IMR-90 (cell line): ENCODE measurements around the gene GPR27. TPM values are rescaled to one million over a fixed set of nuclear protein-coding genes. Genes with fewer than 3 reads are reported as not detected.

ENCODE experiments used
- ATAC-seq: fragments of 200-7000 bp; cut with Tn5 transposase; 2 replicates; pipeline ENCODE4 v1.9.1; 2020; ENCODE audit warnings: low read depth, mild to moderate bottlenecking, moderate library complexity
- BruUV-seq: library from RNA; stranded (reverse); fragments of 400-500 nt; replicated peaks from 2 replicates; lab custom pipeline; 2021; lab: Mats Ljungman, UMichigan
- CTCF ChIA-PET: fragments of 300-600 bp; formaldehyde crosslinking; extraction: SDS; loops from one replicate; lab custom pipeline; 2021; ENCODE audit warnings: antibody characterized with exemption; lab: Yijun Ruan, JAX
- POLR2A ChIA-PET: fragments of 300-600 bp; sonication (Branson Sonifier 250); formaldehyde crosslinking; loops from one replicate; lab custom pipeline; 2022; ENCODE audit warnings: antibody characterized with exemption; ENCODE audit not compliant: unreplicated experiment; lab: Charles Lee
- DNase-seq: peaks from one replicate; pipeline ENCODE4 v3.0.0; 2013
- H2AFZ ChIP-seq: replicated peaks from 2 replicates; pipeline ENCODE3; 2013; ENCODE audit warnings: low read length, mild to moderate bottlenecking; ENCODE audit not compliant: poor library complexity
- H2AK5ac ChIP-seq: 2 replicates; pipeline ENCODE4 v1.6.1; 2013; ENCODE audit warnings: low read depth, low read length, inconsistent platforms
- H2AK9ac ChIP-seq: replicated peaks from 2 replicates; pipeline ENCODE3; 2013; ENCODE audit warnings: mild to moderate bottlenecking, low read depth, low read length, moderate library complexity; ENCODE audit not compliant: poor library complexity
- H2BK120ac ChIP-seq: 2 replicates; pipeline ENCODE4 v1.6.1; 2013; ENCODE audit warnings: low read depth, low read length, inconsistent platforms
- H2BK15ac ChIP-seq: 3 replicates; pipeline ENCODE4 v1.6.1; 2013; ENCODE audit warnings: low read depth, low read length, inconsistent platforms
- H2BK20ac ChIP-seq: 2 replicates; pipeline ENCODE4 v1.6.1; 2013; ENCODE audit warnings: low read depth, mild to moderate bottlenecking, inconsistent platforms, low read length, moderate library complexity
- H2BK5ac ChIP-seq: 2 replicates; pipeline ENCODE4 v1.6.1; 2013; ENCODE audit warnings: mild to moderate bottlenecking, low read depth, low read length, inconsistent platforms; ENCODE audit not compliant: poor library complexity, severe bottlenecking
- H3K14ac ChIP-seq: replicated peaks from 2 replicates; pipeline ENCODE4 v1.6.1; 2013; ENCODE audit warnings: low read depth, low read length, inconsistent platforms
- H3K18ac ChIP-seq: 2 replicates; pipeline ENCODE4 v1.6.1; 2013; ENCODE audit warnings: low read depth, low read length, control low read depth
- H3K23ac ChIP-seq: 2 replicates; pipeline ENCODE4 v1.6.1; 2013; ENCODE audit warnings: low read depth, low read length, inconsistent platforms
- H3K27ac ChIP-seq: 2 replicates; pipeline ENCODE4 v1.5.1; 2013; ENCODE audit warnings: mild to moderate bottlenecking, control low read depth, low read length; ENCODE audit not compliant: insufficient read depth
- H3K27me3 ChIP-seq: 2 replicates; pipeline ENCODE4 v1.6.1; 2013; ENCODE audit warnings: low read length; ENCODE audit not compliant: control insufficient read depth, insufficient read depth
- H3K36me3 ChIP-seq: 2 replicates; pipeline ENCODE4 v1.6.1; 2013; ENCODE audit warnings: low read length, mixed read lengths; ENCODE audit not compliant: control insufficient read depth, insufficient read depth
- H3K4ac ChIP-seq: 2 replicates; pipeline ENCODE4 v1.6.1; 2013; ENCODE audit warnings: low read depth, low read length, inconsistent platforms
- H3K4me1 ChIP-seq: 2 replicates; pipeline ENCODE4 v1.6.1; 2013; ENCODE audit warnings: low read length, mixed read lengths; ENCODE audit not compliant: control insufficient read depth, insufficient read depth
- H3K4me2 ChIP-seq: 2 replicates; pipeline ENCODE4 v1.6.1; 2013; ENCODE audit warnings: low read depth, mild to moderate bottlenecking, control low read depth, low read length, moderate library complexity
- H3K4me3 ChIP-seq: 2 replicates; pipeline ENCODE4 v1.5.1; 2013; ENCODE audit warnings: low read depth, mild to moderate bottlenecking, control low read depth, low read length, moderate library complexity; ENCODE audit not compliant: insufficient read depth
- H3K56ac ChIP-seq: 2 replicates; pipeline ENCODE4 v1.6.1; 2013; ENCODE audit warnings: low read length, inconsistent platforms; ENCODE audit not compliant: insufficient read depth; ENCODE audit errors: extremely low read depth
- H3K79me1 ChIP-seq, 2 experiments: 2 replicates each; pipeline ENCODE4 v1.6.1; 2013; ENCODE audit warnings: low read length in 2 of 2, inconsistent platforms in 1 of 2, low read depth in 1 of 2
- H3K9ac ChIP-seq: 2 replicates; pipeline ENCODE4 v1.6.1; 2013; ENCODE audit warnings: low read depth, low read length, control low read depth
- H3K9me1 ChIP-seq: 2 replicates; pipeline ENCODE4 v1.6.1; 2013; ENCODE audit warnings: low read length, inconsistent platforms; ENCODE audit not compliant: insufficient read depth
- H3K9me3 ChIP-seq: 2 replicates; pipeline ENCODE4 v1.6.1; 2013; ENCODE audit warnings: low read length; ENCODE audit not compliant: control insufficient read depth, insufficient read depth
- H4K20me1 ChIP-seq: 2 replicates; pipeline ENCODE4 v1.6.1; 2013; ENCODE audit warnings: low read length, inconsistent platforms; ENCODE audit not compliant: insufficient read depth
- H4K5ac ChIP-seq: 2 replicates; pipeline ENCODE4 v1.6.1; 2013; ENCODE audit warnings: mild to moderate bottlenecking, low read depth, low read length, control low read depth
- H4K8ac ChIP-seq, 2 experiments: 2 replicates each; pipeline ENCODE4 v1.6.1; 2013; ENCODE audit warnings: low read depth in 2 of 2, low read length in 2 of 2, control low read depth in 1 of 2, inconsistent platforms in 1 of 2
- H4K91ac ChIP-seq: 2 replicates; pipeline ENCODE4 v1.6.1; 2013; ENCODE audit warnings: low read depth, low read length, inconsistent platforms; ENCODE audit not compliant: insufficient read depth
- CEBPB ChIP-seq: IDR thresholded peaks from 2 replicates; pipeline ENCODE4 v1.6.1; 2012; ENCODE audit warnings: low read depth, low read length, improper control_type of control experiment
- CTCF ChIP-seq: conservative IDR thresholded peaks from 2 replicates; pipeline ENCODE4 v1.5.1; 2012; ENCODE audit warnings: mild to moderate bottlenecking, low read depth, low read length, improper control_type of control experiment
- MAFK ChIP-seq: IDR thresholded peaks from 2 replicates; pipeline ENCODE4 v1.6.1; 2012; ENCODE audit warnings: low read depth, low read length, improper control_type of control experiment
- MXI1 ChIP-seq: IDR thresholded peaks from 2 replicates; pipeline ENCODE4 v1.6.1; 2012; ENCODE audit warnings: low read depth, mild to moderate bottlenecking, low read length, moderate library complexity, borderline replicate concordance
- NFE2L2 ChIP-seq: fragments of 150-350 bp; IDR thresholded peaks from 2 replicates; pipeline ENCODE4 v1.6.1; 2016; ENCODE audit warnings: low read depth, mild to moderate bottlenecking, low read length
- RAD21 ChIP-seq: IDR thresholded peaks from 2 replicates; pipeline ENCODE4 v1.6.1; 2012; ENCODE audit warnings: low read length, improper control_type of control experiment
- SMC3 ChIP-seq: fragments of 150-350 bp; IDR thresholded peaks from 2 replicates; pipeline ENCODE4 v1.6.1; 2016; ENCODE audit warnings: low read depth, mild to moderate bottlenecking, antibody characterized with exemption, low read length, moderate library complexity
- WGBS, 2 experiments: methylation state at CpG; one replicate each; pipeline versions ENCODE4 v1.1.5 to v1.1.7; 2013; ENCODE audit warnings: missing lambda C conversion rate in 2 of 2; ENCODE audit not compliant: insufficient read length in 1 of 2; ENCODE audit errors: extremely low coverage in 2 of 2; 5-methylcytosine and 5-hydroxymethylcytosine counted together
- dilution Hi-C: fragments of 300-500 bp; cut with HindIII; formaldehyde crosslinking; loops from one replicate; pipeline ENCODE4 v1.14.3; 2018; ENCODE audit warnings: low sequenced_read_pairs; ENCODE audit not compliant: unreplicated experiment
- in situ Hi-C: fragments of 300-500 bp; cut with MboI; formaldehyde crosslinking; loops from 3 replicates; pipeline ENCODE4 v1.14.3; 2019; ENCODE audit warnings: low sequenced_read_pairs, inconsistent platforms, mixed read lengths
- intact Hi-C: fragments of 100-400 bp; cut with micrococcal nuclease; formaldehyde crosslinking; loops from 2 replicates; pipeline ENCODE4 v1.10.0; 2022
- polyA plus RNA-seq, 3 experiments: library from polyadenylated mRNA; depleted of rRNA; stranded (reverse); fragments of >200 nt; gene quantifications; 2 replicates each; pipeline ENCODE4 v1.2.3, GENCODE V29; 2012; ENCODE audit warnings: low replicate concordance in 1 of 3
- total RNA-seq: library from RNA; depleted of rRNA; stranded (reverse); fragments of >200 nt; gene quantifications from 2 replicates; pipeline ENCODE4 v1.2.3, GENCODE V29; 2012

The GPR27 gene
- total and polyA plus RNA-seq, 2 of the 4 experiments (the other 2 are of a cell fraction), result not detected

DNA sequence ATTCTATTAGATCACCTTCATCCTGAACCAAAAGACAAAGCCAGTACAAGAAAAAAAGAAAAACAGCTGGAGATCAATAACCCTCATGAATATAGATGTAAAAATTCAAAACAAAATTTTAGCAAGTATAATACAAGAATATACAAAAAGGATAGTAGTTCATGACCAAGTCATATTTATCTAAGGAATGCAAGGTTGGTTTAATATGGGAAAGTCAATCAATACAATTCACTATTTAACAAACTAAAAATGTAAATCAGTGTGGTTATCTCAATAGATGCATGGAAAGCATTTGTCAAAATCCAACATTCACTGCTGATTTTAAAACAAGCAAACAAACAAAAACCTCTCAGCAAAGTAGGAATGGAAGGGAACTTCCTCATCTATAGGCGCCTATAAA lies 11.0 kb upstream of the GPR27 start:
- H3K27me3 ChIP-seq, result no peaks in the 10 kb centered on the region; the same call in 1 of the 2 replicates
- 0 out of 2 replicates have a peak, but pooled peaks cover 2% of the 10 kb centered on the region for H3K9me3 ChIP-seq
- no peak overlapping the region for H2BK5ac ChIP-seq
- no peak overlapping the region for H3K14ac ChIP-seq
- no peak overlapping the region for H4K5ac ChIP-seq
- no peak overlapping the region for H3K9ac ChIP-seq
- no peaks in the 10 kb centered on the region for H4K20me1 ChIP-seq
- DNase-seq (no peak), ATAC-seq (no peak)
- TF ChIP-seq CEBPB (no peak), RAD21 (no peak), MAFK (no peak), MXI1 (no peak), NFE2L2 (no peak), SMC3 (no peak), CTCF (no peak)
- ChIA-PET CTCF (no interaction called here), POLR2A (no interaction called here)
- H3K9me1 ChIP-seq, result no peaks in the 10 kb centered on the region
- H3K4me2 ChIP-seq, result no peak overlapping the region
- in situ Hi-C loops (no loop called here), dilution Hi-C loops (no loop called here), intact Hi-C loops (no loop called here)
- no CpG with 5 or more reads among the region's 1 CpG for WGBS, 2 experiments
- no peak overlapping the region for H3K27ac ChIP-seq
- no peaks in the 10 kb centered on the region for H3K4me1 ChIP-seq
- no peak overlapping the region for H2AK9ac ChIP-seq
- H2BK120ac ChIP-seq, result no peak overlapping the region
- no peak overlapping the region for H4K91ac ChIP-seq
- H2AFZ ChIP-seq, result no peak overlapping the region
- no peak overlapping the region for H3K23ac ChIP-seq
- no peak overlapping the region for H3K4ac ChIP-seq
- H2BK20ac ChIP-seq, result no peak overlapping the region
- H4K8ac ChIP-seq, result no peak overlapping the region
- no peaks in the 10 kb centered on the region for H3K79me1 ChIP-seq
- no peak overlapping the region for H2AK5ac ChIP-seq
- H3K4me3 ChIP-seq, result no peak overlapping the region
- no TSS peak for BruUV-seq
- no peaks in the 10 kb centered on the region for H3K36me3 ChIP-seq
- H2BK15ac ChIP-seq, result no peak overlapping the region
- H3K18ac ChIP-seq, result no peak overlapping the region
- H3K56ac ChIP-seq, result no peak overlapping the region
